Lower leg skin (tissue), 3 donors: ENCODE measurements around the gene SLC6A18.

Experiments
- POLR2A ChIP-seq, 2 donors: fragments of 450-650 bp; IDR thresholded peaks; one replicate each; pipeline ENCODE4 v1.6.1; 2016 to 2017; ENCODE audit warnings: antibody characterized with exemption in 2 of 2, mild to moderate bottlenecking in 1 of 2, moderate library complexity in 1 of 2
- TF ChIP-seq, protein P1 (sequence below), 3 donors: fragments of 450-650 bp; IDR thresholded peaks; one replicate each; pipeline ENCODE4 v1.5.1; 2016; ENCODE audit warnings: antibody characterized with exemption in 3 of 3, mild to moderate bottlenecking in 3 of 3, moderate library complexity in 2 of 3

DNA sequence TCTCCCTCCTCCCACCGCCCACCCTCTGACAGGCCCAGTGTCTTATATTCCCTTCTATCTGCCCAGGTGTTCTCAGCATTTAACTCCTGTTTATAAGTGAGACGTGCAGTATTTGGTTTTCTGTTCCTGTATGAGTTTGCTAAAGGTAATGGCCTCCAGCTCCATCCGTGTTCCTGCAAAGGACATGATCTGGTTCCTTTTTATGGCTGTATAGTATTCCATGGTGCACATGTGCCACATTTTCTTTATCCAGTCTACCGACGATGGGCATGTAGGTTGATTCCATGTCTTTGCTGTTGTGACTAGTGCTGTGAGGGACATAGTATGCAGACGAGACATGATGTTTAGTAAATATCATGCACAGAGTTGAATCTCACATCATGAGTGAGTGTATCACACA is 30.8 kb upstream of the SLC6A18 start:
- TF ChIP-seq, protein P1, sequence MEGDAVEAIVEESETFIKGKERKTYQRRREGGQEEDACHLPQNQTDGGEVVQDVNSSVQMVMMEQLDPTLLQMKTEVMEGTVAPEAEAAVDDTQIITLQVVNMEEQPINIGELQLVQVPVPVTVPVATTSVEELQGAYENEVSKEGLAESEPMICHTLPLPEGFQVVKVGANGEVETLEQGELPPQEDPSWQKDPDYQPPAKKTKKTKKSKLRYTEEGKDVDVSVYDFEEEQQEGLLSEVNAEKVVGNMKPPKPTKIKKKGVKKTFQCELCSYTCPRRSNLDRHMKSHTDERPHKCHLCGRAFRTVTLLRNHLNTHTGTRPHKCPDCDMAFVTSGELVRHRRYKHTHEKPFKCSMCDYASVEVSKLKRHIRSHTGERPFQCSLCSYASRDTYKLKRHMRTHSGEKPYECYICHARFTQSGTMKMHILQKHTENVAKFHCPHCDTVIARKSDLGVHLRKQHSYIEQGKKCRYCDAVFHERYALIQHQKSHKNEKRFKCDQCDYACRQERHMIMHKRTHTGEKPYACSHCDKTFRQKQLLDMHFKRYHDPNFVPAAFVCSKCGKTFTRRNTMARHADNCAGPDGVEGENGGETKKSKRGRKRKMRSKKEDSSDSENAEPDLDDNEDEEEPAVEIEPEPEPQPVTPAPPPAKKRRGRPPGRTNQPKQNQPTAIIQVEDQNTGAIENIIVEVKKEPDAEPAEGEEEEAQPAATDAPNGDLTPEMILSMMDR (IDR thresholded peaks at IDR 0.05), result no peak
- no peak for TF ChIP-seq POLR2A (IDR thresholded peaks at IDR 0.05)
